Measurements from ENCODE around the gene DNAJB12. TPM values are rescaled to one million over a fixed set of nuclear protein-coding genes. Genes with fewer than 3 reads are reported as not detected.

DNAJB12 gene
- total RNA-seq, 1 donor from 2014 or later, result 20.5 TPM

- no peak overlapping the region for H3K27ac Mint-ChIP-seq (ENCODE audit: unreplicated experiment)
- H3K9me3 Mint-ChIP-seq (ENCODE audit: unreplicated experiment), result no peaks in the 10 kb centered on the region
- peaks cover 45% of the 10 kb centered on the region for H3K4me1 Mint-ChIP-seq (ENCODE audit: unreplicated experiment)
- H3K27me3 Mint-ChIP-seq (ENCODE audit: unreplicated experiment), result peaks cover 14% of the 10 kb centered on the region
- no peak overlapping the region for H3K4me3 Mint-ChIP-seq (ENCODE audit: unreplicated experiment)
- no peak for DNase-seq (ENCODE audit: low spot score)
- TF ChIP-seq CTCF (IDR thresholded peaks at IDR 0.05; ENCODE audit: unreplicated experiment), result no peak
- peaks cover 5% of the 10 kb centered on the region for H3K36me3 Mint-ChIP-seq (ENCODE audit: low read depth, unreplicated experiment)
Observed at GRCh38 chr10:72311667-72312066, 43.1 kb downstream of the DNAJB12 start.

- DNase-seq (ENCODE audit: low spot score), result no peak
- H3K36me3 Mint-ChIP-seq (ENCODE audit: low read depth, unreplicated experiment), result peaks cover 5% of the 10 kb centered on the region
- no peak overlapping the region for H3K27ac Mint-ChIP-seq (ENCODE audit: unreplicated experiment)
- peaks cover 9% of the 10 kb centered on the region for H3K27me3 Mint-ChIP-seq (ENCODE audit: unreplicated experiment)
- H3K4me1 Mint-ChIP-seq (ENCODE audit: unreplicated experiment), result peaks cover 36% of the 10 kb centered on the region
- H3K4me3 Mint-ChIP-seq (ENCODE audit: unreplicated experiment), result peak overlapping the region; percentile 38
- TF ChIP-seq CTCF (IDR thresholded peaks at IDR 0.05; ENCODE audit: unreplicated experiment), result no peak
- no peaks in the 10 kb centered on the region for H3K9me3 Mint-ChIP-seq (ENCODE audit: unreplicated experiment)
Observed at GRCh38 chr10:72310636-72311035, 44.1 kb downstream of the DNAJB12 start.

DNA sequence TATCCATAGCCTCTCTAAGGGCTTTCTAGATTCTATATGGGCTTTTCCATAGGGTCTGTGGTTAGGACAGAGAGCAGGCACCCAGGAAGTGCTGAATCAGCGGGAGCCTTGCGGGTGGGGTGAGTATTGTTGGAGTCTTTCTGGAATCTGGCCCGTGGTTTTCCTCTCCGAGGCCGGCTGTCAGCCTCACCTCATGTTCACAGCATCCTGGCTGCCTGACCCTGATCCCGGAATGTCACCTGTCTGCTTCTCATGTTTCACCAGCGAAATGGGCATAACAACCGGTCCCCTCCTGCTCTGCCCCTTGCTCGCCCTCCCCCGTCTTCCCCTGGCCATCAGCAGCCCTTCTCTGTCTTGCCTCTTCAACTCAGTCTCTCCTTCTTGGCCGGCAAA is 44.5 kb downstream of the DNAJB12 start:
- H3K4me3 Mint-ChIP-seq (ENCODE audit: unreplicated experiment), result peak overlapping the region; percentile 38
- DNase-seq (ENCODE audit: low spot score), result no peak
- no peaks in the 10 kb centered on the region for H3K9me3 Mint-ChIP-seq (ENCODE audit: unreplicated experiment)
- no peak for TF ChIP-seq CTCF (IDR thresholded peaks at IDR 0.05; ENCODE audit: unreplicated experiment)
- H3K4me1 Mint-ChIP-seq (ENCODE audit: unreplicated experiment), result peaks cover 32% of the 10 kb centered on the region
- peaks cover 5% of the 10 kb centered on the region for H3K36me3 Mint-ChIP-seq (ENCODE audit: low read depth, unreplicated experiment)
- H3K27ac Mint-ChIP-seq (ENCODE audit: unreplicated experiment), result no peak overlapping the region
- peaks cover 9% of the 10 kb centered on the region for H3K27me3 Mint-ChIP-seq (ENCODE audit: unreplicated experiment)

- H3K4me1 Mint-ChIP-seq (ENCODE audit: unreplicated experiment), result peaks cover 27% of the 10 kb centered on the region
- DNase-seq (ENCODE audit: low spot score), result no peak
- H3K27me3 Mint-ChIP-seq (ENCODE audit: unreplicated experiment), result peaks cover 9% of the 10 kb centered on the region
- H3K36me3 Mint-ChIP-seq (ENCODE audit: low read depth, unreplicated experiment), result peaks cover 5% of the 10 kb centered on the region
- peak overlapping the region; percentile 13 for H3K27ac Mint-ChIP-seq (ENCODE audit: unreplicated experiment)
- no peaks in the 10 kb centered on the region for H3K9me3 Mint-ChIP-seq (ENCODE audit: unreplicated experiment)
- no peak overlapping the region for H3K4me3 Mint-ChIP-seq (ENCODE audit: unreplicated experiment)
- TF ChIP-seq CTCF (IDR thresholded peaks at IDR 0.05; ENCODE audit: unreplicated experiment), result no peak
Observed at GRCh38 chr10:72309290-72310240, 45.2 kb downstream of the DNAJB12 start.
